Endothelial cell of umbilical vein (primary cell): ENCODE data around the gene OR7C1. TPM values are rescaled to one million over a fixed set of nuclear protein-coding genes. Genes with fewer than 3 reads are reported as not detected.

ENCODE experiments used
- BruUV-seq: library from RNA; stranded (reverse); fragments of 400-500 nt; replicated peaks from 2 replicates; lab custom pipeline; 2021; lab: Mats Ljungman, UMichigan
- CTCF ChIA-PET: fragments of 300-600, 350-600 bp; sonication (Branson Sonifier 250); formaldehyde crosslinking; loops from one replicate; lab custom pipeline; 2021; ENCODE audit warnings: antibody characterized with exemption, inconsistent platforms; lab: Charles Lee
- POLR2A ChIA-PET: fragments of 300-600, 350-600 bp; sonication (Branson Sonifier 250); formaldehyde crosslinking; loops from one replicate; lab custom pipeline; 2021; ENCODE audit warnings: antibody characterized with exemption, inconsistent platforms; lab: Charles Lee
- DNase-seq: peaks from one replicate; pipeline ENCODE4 v3.0.0-alpha.2; 2011; ENCODE audit warnings: low read depth, low spot score
- FAIRE-seq: peaks from 2 replicates; lab custom pipeline; 2011; peaks lifted over from hg19 to GRCh38; lab: Jason Lieb, UNC
- H2AFZ ChIP-seq: 2 replicates; pipeline ENCODE4 v1.6.0; 2012; ENCODE audit warnings: low read depth, low read length, control low read depth, inconsistent platforms
- H3K27ac ChIP-seq: 2 replicates; pipeline ENCODE4 v1.5.1; 2011; ENCODE audit warnings: low read depth, mild to moderate bottlenecking, control low read depth, low read length, moderate library complexity; ENCODE audit not compliant: insufficient read depth
- H3K27me3 ChIP-seq, 2 experiments: 2 replicates each; pipeline versions ENCODE4 v1.6.0 to v1.6.1; 2011; ENCODE audit warnings: low read length in 2 of 2, mixed read lengths in 1 of 2; ENCODE audit not compliant: control insufficient read depth in 2 of 2, insufficient read depth in 2 of 2
- H3K36me3 ChIP-seq, 2 experiments: 2 replicates in 1 of 2; 3 replicates in 1 of 2; pipeline ENCODE4 v1.5.1; 2011; ENCODE audit warnings: low read length in 2 of 2, mild to moderate bottlenecking in 1 of 2, moderate library complexity in 1 of 2; ENCODE audit not compliant: control insufficient read depth in 2 of 2, insufficient read depth in 2 of 2; ENCODE audit errors: extremely low read depth in 1 of 2
- H3K4me1 ChIP-seq: 3 replicates; pipeline ENCODE4 v1.5.1; 2011; ENCODE audit warnings: mild to moderate bottlenecking, low read length; ENCODE audit not compliant: control insufficient read depth, insufficient read depth; ENCODE audit errors: extremely low read depth
- H3K4me2 ChIP-seq: 2 replicates; pipeline ENCODE4 v1.6.1; 2011; ENCODE audit warnings: low read length, control low read depth, mixed read lengths; ENCODE audit not compliant: insufficient read depth
- H3K4me3 ChIP-seq, 3 experiments: fragments of 200-600 bp in 1 of 3; sonication (generic), shearing (Covaris generic) in 1 of 3; replicated peaks in 1 of 3; 2 replicates each; pipeline ENCODE4 v1.5.1; 2011 to 2016; ENCODE audit warnings: control low read depth in 3 of 3, low read length in 3 of 3, mild to moderate bottlenecking in 2 of 3, inconsistent platforms in 1 of 3, low read depth in 1 of 3, moderate library complexity in 1 of 3; ENCODE audit not compliant: insufficient read depth in 1 of 3
- H3K79me2 ChIP-seq: 2 replicates; pipeline ENCODE4 v1.6.0; 2012; ENCODE audit warnings: low read length, inconsistent platforms; ENCODE audit not compliant: control insufficient read depth, insufficient read depth
- H3K9ac ChIP-seq: replicated peaks from 2 replicates; pipeline ENCODE3; 2011; ENCODE audit warnings: low read length, control low read depth; ENCODE audit not compliant: insufficient read depth; ENCODE audit errors: extremely low read depth
- H3K9me1 ChIP-seq: replicated peaks from 3 replicates; pipeline ENCODE4 v1.6.0; 2011; ENCODE audit warnings: mild to moderate bottlenecking, low read length; ENCODE audit not compliant: control insufficient read depth, insufficient read depth; ENCODE audit errors: extremely low read depth
- H3K9me3 ChIP-seq: replicated peaks from 2 replicates; pipeline ENCODE4 v1.5.1; 2012; ENCODE audit warnings: low read length, inconsistent platforms; ENCODE audit not compliant: control insufficient read depth, insufficient read depth
- H4K20me1 ChIP-seq: replicated peaks from 2 replicates; pipeline ENCODE3; 2011; ENCODE audit warnings: mild to moderate bottlenecking, low read length; ENCODE audit not compliant: control insufficient read depth, insufficient read depth; ENCODE audit errors: extremely low read depth
- CTCF ChIP-seq, 2 donors: IDR thresholded peaks; 1 replicate in 1 of 2; 2 replicates in 1 of 2; pipeline ENCODE4 v1.5.1; 2011; ENCODE audit warnings: low read length in 2 of 2, mild to moderate bottlenecking in 2 of 2, moderate library complexity in 2 of 2, control low read depth in 1 of 2, inconsistent platforms in 1 of 2, low read depth in 1 of 2; ENCODE audit not compliant: insufficient read depth in 1 of 2; ENCODE audit errors: extremely low read depth in 1 of 2
- EZH2 ChIP-seq: IDR thresholded peaks from 2 replicates; pipeline ENCODE4 v1.6.1; 2012; ENCODE audit warnings: borderline replicate concordance, low read depth, mild to moderate bottlenecking, moderate library complexity, low read length, inconsistent platforms; ENCODE audit not compliant: severe bottlenecking
- FOS ChIP-seq: IDR thresholded peaks from 2 replicates; pipeline ENCODE4 v1.6.1; 2011; ENCODE audit warnings: mild to moderate bottlenecking, low read length, moderate library complexity, borderline replicate concordance; ENCODE audit not compliant: insufficient read depth
- GATA2 ChIP-seq: IDR thresholded peaks from 2 replicates; pipeline ENCODE4 v1.7.0; 2011; ENCODE audit warnings: low read depth, mild to moderate bottlenecking, moderate library complexity, mixed read lengths, low read length; ENCODE audit not compliant: insufficient read length, insufficient read depth
- JUN ChIP-seq: IDR thresholded peaks from 2 replicates; pipeline ENCODE4 v1.6.1; 2011; ENCODE audit warnings: borderline replicate concordance, low read depth; ENCODE audit not compliant: insufficient read length, insufficient read depth
- MAX ChIP-seq: IDR thresholded peaks from 2 replicates; pipeline ENCODE4 v1.6.1; 2011; ENCODE audit not compliant: insufficient read depth, insufficient read length
- MYC ChIP-seq: IDR thresholded peaks from one replicate; pipeline ENCODE4 v1.6.1; 2011; ENCODE audit warnings: mild to moderate bottlenecking, low read depth, low read length
- POLR2A ChIP-seq: IDR thresholded peaks from 2 replicates; pipeline ENCODE4 v1.6.1; 2012; ENCODE audit warnings: low read depth, mild to moderate bottlenecking, control low read depth, low read length
- POLR2AphosphoS5 ChIP-seq: IDR thresholded peaks from 2 replicates; pipeline ENCODE4 v1.6.1; 2012; ENCODE audit warnings: low read depth, mild to moderate bottlenecking, control low read depth, low read length, moderate library complexity; ENCODE audit not compliant: insufficient read depth
- dilution Hi-C: fragments of 300-500 bp; cut with MboI; formaldehyde crosslinking; loops from one replicate; pipeline ENCODE4 v1.15.0; 2019; ENCODE audit warnings: low sequenced_read_pairs; ENCODE audit not compliant: extremely low pct_ligation_motif_present
- intact Hi-C: fragments of 100-400 bp; cut with micrococcal nuclease; formaldehyde crosslinking; loops from one replicate; pipeline ENCODE4 v1.10.0; 2022
- polyA plus RNA-seq, 4 experiments: library from polyadenylated mRNA; depleted of rRNA in 3 of 4; stranded (reverse) in 3 of 4; unstranded in 1 of 4; fragments of >200 nt; gene quantifications; 2 replicates each; pipeline versions ENCODE4 v1.2.1 to v1.2.3, GENCODE V29; 2011 to 2012; ENCODE audit warnings: missing spikeins in 1 of 4
- total RNA-seq: library from RNA; stranded (reverse); gene quantifications from 2 replicates; pipeline ENCODE4 v1.2.3, GENCODE V29; 2021

Gene OR7C1
- total and polyA plus RNA-seq, 2 donors (not counting 3 experiments of a cell fraction or from before 2014, with no cell fraction given): not detected

DNA sequence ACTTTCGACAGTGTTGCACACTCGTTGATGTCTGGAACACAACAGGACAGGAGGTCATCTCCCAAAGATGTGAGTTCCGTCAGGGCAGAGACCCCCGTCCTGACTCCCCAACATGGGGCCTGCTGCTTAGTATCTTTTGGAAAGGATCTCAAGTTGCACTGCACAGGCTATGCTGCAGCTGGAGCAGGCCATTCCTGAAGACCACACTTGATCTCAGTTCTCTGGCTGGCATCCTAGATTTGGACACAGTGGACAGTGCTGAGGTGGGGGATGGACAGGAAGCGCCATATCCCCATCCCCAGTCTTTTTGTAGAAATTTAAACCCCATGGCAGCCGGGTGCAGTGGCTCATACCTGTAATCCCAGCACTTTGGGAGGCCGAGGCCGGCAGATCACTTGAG is 62.5 kb downstream of the OR7C1 start:
- H3K9me1 ChIP-seq: no peaks in the 10 kb centered on the region
- no peak for TF ChIP-seq POLR2A
- TF ChIP-seq EZH2: no peak
- TF ChIP-seq MYC: no peak
- TF ChIP-seq POLR2AphosphoS5: no peak
- TF ChIP-seq MAX: no peak
- TF ChIP-seq JUN: no peak
- no peak for TF ChIP-seq CTCF (IDR thresholded peaks at IDR 0.05; ENCODE audit: extremely low read depth in 1 of 2, insufficient read depth in 1 of 2, low read depth in 1 of 2, low read length in 2 of 2)
- TF ChIP-seq GATA2: no peak
- TF ChIP-seq FOS: no peak
- no peaks in the 10 kb centered on the region for H3K9me3 ChIP-seq
- BruUV-seq: no TSS peak
- dilution Hi-C loops (no loop called here), intact Hi-C loops (no loop called here)
- H3K4me2 ChIP-seq: no peak overlapping the region
- H3K36me3 ChIP-seq: no peaks in the 10 kb centered on the region
- CTCF ChIA-PET: no interaction called here
- H3K27me3 ChIP-seq: no peaks in the 10 kb centered on the region
- POLR2A ChIA-PET: no interaction called here
- no peak overlapping the region for H3K4me3 ChIP-seq
- H2AFZ ChIP-seq: no peak overlapping the region
- no peaks in the 10 kb centered on the region for H3K79me2 ChIP-seq
- no peaks in the 10 kb centered on the region for H4K20me1 ChIP-seq
- H3K4me1 ChIP-seq: no peaks in the 10 kb centered on the region
- DNase-seq: no peak
- FAIRE-seq: no peak
- H3K9ac ChIP-seq: no peak overlapping the region
- no peak overlapping the region for H3K27ac ChIP-seq
